ENCODE data around the gene TMEM176B.
"Not testable (repeated sequence)": the region's sequence is repeated elsewhere in the genome, so short reads cannot be mapped to it uniquely, and the experiment has no call there.

The TMEM176B gene

GRCh38 chr7:150820578-150821198 lies 20.5 kb upstream of the TMEM176B start:
- no peak for DNase-seq

GRCh38 chr7:150820148-150820547 lies 20.0 kb upstream of the TMEM176B start:
- DNase-seq = no peak

GRCh38 chr7:150818971-150819370 lies 18.8 kb upstream of the TMEM176B start:
- DNase-seq = no peak

- no peak for DNase-seq
Observed at GRCh38 chr7:150814328-150815001, 14.3 kb upstream of the TMEM176B start.

GRCh38 chr7:150807616-150808438 lies 7.7 kb upstream of the TMEM176B start:
- not testable (repeated sequence) for DNase-seq

- no peak for DNase-seq
Observed at GRCh38 chr7:150806863-150807262, 6.7 kb upstream of the TMEM176B start.

- DNase-seq = no peak
Observed at GRCh38 chr7:150806454-150806853, 6.3 kb upstream of the TMEM176B start.

GRCh38 chr7:150805864-150806263 lies 5.7 kb upstream of the TMEM176B start:
- DNase-seq = no peak

GRCh38 chr7:150804802-150805201 lies 4.6 kb upstream of the TMEM176B start:
- DNase-seq = no peak

GRCh38 chr7:150803161-150803860 lies 3.1 kb upstream of the TMEM176B start:
- no peak for DNase-seq

GRCh38 chr7:150801946-150802771 lies 2.0 kb upstream of the TMEM176B start:
- DNase-seq = no peak

- DNase-seq = no peak
Observed at GRCh38 chr7:150801242-150801945, 1.2 kb upstream of the TMEM176B start.

GRCh38 chr7:150800581-150801241 lies 547 bp upstream of the TMEM176B start, which contains the start of gene TMEM176A:
TSS of gene TMEM176A (plus strand) at chr7:150800769. CDS start at chr7:150801551, 782 bp downstream.
- no peak for DNase-seq

GRCh38 chr7:150799156-150799555 lies 1.0 kb downstream of the TMEM176B start:
- DNase-seq = no peak

GRCh38 chr7:150797661-150798060 lies 2.5 kb downstream of the TMEM176B start:
- DNase-seq = no peak

GRCh38 chr7:150793569-150794238 lies 6.5 kb downstream of the TMEM176B start:
- DNase-seq = no peak

GRCh38 chr7:150791746-150792452 lies 8.3 kb downstream of the TMEM176B start:
- no peak for DNase-seq

- DNase-seq = no peak
Observed at GRCh38 chr7:150791304-150791703, 8.9 kb downstream of the TMEM176B start.

GRCh38 chr7:150790416-150791075 lies 9.6 kb downstream of the TMEM176B start:
- DNase-seq = no peak
